ENCODE results near the gene MAP4.

DNA sequence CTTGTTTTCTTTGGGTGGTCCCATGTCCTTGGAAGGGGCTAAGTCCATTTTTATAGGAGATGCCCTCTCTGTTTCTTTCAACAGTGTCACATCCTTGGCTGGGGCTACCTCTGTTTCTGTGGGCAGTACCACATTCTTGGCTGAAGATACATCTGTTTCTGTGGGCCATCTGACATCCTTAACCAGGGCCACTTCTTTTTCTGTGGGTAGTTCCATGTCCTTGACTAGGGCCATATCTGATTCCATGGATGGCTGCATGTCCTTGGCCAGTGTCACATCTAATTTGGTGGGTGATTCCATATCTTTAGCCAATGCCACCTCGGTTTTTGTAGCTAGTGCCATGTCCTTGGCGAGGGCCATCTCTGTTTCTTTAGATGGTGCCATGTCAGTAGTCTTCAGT lies 99.5 kb downstream of the MAP4 start:
- TF ChIP-seq, protein P1, sequence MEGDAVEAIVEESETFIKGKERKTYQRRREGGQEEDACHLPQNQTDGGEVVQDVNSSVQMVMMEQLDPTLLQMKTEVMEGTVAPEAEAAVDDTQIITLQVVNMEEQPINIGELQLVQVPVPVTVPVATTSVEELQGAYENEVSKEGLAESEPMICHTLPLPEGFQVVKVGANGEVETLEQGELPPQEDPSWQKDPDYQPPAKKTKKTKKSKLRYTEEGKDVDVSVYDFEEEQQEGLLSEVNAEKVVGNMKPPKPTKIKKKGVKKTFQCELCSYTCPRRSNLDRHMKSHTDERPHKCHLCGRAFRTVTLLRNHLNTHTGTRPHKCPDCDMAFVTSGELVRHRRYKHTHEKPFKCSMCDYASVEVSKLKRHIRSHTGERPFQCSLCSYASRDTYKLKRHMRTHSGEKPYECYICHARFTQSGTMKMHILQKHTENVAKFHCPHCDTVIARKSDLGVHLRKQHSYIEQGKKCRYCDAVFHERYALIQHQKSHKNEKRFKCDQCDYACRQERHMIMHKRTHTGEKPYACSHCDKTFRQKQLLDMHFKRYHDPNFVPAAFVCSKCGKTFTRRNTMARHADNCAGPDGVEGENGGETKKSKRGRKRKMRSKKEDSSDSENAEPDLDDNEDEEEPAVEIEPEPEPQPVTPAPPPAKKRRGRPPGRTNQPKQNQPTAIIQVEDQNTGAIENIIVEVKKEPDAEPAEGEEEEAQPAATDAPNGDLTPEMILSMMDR (conservative IDR thresholded peaks at IDR 0.05 in 1 of 2, IDR thresholded peaks at IDR 0.05 in 1 of 2; ENCODE audit: low read depth in 1 of 2, low read length in 2 of 2) = no peak
- no peak for TF ChIP-seq EZH2 (IDR thresholded peaks at IDR 0.05; ENCODE audit: low read length, missing control alignments)

Measured in fibroblast of lung (primary cell).